Activated CD4-positive, alpha-beta T cell treated with anti-CD3 and anti-CD28 coated beads, Interleukin-2, Interleukin-6, amounts not matched to agents 100 ng/mL and 50 ng/mL, durations not matched to agents 16 hours and 8 hours (primary cell): ENCODE measurements around the gene HNRNPF.
"Not testable (repeated sequence)": the region's sequence is repeated elsewhere in the genome, so short reads cannot be mapped to it uniquely, and the experiment has no call there.

ENCODE experiments used
- DNase-seq: peaks from one replicate; pipeline ENCODE4 v3.0.0-alpha.2; 2020

HNRNPF gene

DNA sequence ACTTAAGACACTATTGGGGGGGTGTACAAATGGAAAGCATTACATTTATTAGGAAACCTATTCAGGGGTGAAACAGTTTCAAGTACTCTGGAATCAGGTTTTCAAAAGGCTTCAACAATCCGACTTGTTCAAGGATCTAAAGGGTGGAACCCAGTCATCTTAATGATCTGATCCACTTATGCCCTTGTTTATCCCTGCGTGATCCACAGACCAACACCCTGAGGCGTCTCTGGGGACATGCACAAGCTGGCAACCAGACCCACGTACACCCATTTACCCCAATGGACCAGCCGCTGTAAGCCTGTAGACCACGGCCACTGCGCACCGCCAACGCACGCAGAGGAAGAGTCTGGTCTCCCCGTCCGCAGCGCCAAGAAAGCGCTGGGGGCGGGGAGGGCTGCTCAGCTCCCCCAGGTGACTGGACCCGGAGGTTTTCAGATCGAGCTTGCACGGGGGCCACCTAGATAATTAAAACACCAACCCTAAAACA lies 13.4 kb downstream of the HNRNPF start:
- DNase-seq, result peak; percentile 55

DNA sequence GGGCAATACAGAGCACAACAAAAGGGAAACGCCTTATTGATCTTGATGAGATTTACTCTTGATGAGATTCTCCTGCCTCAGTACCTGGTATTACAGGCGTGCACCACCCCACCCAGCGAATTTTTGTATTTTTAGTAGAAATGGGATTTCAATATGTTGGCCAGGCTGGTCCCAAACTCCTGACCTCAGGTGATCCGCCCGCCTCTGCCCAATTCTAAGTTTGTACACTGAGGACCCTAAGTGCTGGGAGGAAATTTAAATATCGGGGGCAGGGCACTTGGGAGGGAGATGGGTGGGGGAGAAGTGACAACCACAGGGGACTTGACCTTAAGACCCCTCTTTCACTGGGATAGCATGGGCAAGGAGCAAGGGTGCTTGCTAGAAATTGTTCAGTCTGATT lies 14.1 kb downstream of the HNRNPF start:
- no peak for DNase-seq

- DNase-seq, result no peak
These were observed 15.2 kb downstream of the HNRNPF start for GRCh38 chr10:43393606-43394360.

- not testable (repeated sequence) for DNase-seq
These were observed 15.8 kb downstream of the HNRNPF start for GRCh38 chr10:43393186-43393585.

GRCh38 chr10:43392748-43393147 lies 16.2 kb downstream of the HNRNPF start:
- no peak for DNase-seq

- DNase-seq, result no peak
These were observed 17.5 kb downstream of the HNRNPF start for GRCh38 chr10:43391496-43391895.

DNA sequence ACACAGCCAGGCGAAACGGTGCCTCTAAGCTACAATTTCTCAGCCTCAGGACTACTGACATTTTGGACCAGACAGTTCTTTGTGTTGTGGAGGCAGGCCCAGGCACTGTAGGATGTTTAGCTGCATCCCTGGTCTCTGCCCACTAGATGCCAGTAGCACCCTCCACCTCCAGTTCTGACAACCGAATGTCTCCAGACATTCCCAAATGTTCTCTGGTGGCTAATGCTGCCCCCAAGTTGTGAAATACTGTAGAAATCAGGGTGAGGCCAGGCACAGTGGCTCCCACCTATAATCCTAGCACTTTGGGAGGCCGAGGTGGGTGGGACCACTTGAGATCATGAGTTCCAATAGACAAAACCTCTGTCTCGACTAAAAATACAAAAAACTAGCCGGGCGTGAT lies 18.2 kb downstream of the HNRNPF start:
- DNase-seq, result no peak

- DNase-seq, result no peak
These were observed 18.7 kb downstream of the HNRNPF start for GRCh38 chr10:43390333-43390732.

GRCh38 chr10:43389867-43390266 lies 19.1 kb downstream of the HNRNPF start:
- DNase-seq, result no peak

DNA sequence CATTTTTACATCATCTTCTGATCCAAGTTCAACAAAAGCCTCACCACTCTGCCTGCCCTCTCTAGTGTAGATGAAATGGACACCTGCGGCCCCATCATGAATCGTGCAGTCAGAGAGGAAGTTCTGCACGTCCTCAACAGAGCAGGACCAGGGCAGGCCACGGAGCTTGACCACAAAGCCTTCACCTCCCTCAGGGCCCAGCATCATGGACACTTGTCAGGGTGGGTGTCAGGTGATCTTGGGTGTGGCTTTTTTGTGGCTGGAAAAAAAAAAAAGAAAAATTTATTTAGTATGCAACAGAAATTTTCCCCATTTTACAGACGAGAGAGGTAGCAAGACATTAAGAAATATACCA lies 21.3 kb downstream of the HNRNPF start:
- DNase-seq, result no peak

GRCh38 chr10:43386981-43387677 lies 21.9 kb downstream of the HNRNPF start:
- no peak for DNase-seq

- no peak for DNase-seq
These were observed 22.4 kb downstream of the HNRNPF start for GRCh38 chr10:43386549-43386948.

GRCh38 chr10:43385412-43386004 lies 23.5 kb downstream of the HNRNPF start:
- no peak for DNase-seq

DNA sequence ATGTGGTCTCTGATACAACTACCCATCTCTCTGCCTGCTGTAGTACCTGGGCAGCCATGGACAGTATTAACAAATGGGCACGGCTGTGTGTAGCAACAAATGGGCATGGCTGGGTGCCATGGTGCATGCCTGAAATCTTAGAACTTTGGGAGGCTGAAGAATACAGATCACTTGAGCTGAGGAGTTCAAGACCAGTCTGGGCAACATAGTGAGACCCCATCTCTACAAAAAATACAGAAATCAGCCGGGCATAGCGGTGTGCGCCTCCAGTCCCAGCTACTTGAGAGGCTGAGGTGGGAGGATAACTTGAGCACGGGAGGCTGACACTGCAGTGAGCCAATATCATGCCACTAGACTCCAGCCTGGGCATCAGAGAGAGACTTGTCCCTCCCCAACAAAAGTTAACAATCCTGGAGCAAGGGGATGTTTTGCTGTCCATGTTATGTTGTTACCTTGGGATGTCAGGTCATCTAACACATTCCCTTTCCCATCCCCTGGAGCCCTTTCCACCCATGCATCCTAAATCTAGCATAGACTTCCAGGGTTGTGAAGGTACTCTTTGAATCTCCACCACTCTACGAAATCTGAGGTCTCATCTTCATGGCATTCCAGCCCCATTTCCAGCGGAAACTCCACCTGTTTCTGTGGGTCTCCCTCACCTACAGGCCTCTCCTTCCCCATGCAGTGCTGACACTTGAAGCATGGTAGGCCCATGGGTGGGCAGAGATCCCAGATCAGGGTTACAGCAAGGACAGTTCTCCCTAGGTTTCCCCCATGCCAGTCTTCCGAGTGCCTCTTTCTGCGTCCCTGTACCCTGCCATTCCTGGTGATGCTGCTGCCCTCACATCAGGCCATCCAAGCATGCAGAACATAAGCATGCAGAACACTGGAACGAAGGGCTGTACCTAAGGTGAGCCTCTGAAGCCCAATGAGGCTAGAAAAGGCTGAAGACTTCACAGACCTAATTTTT lies 24.4 kb downstream of the HNRNPF start:
- DNase-seq, result no peak

GRCh38 chr10:43383204-43383971 lies 25.6 kb downstream of the HNRNPF start:
- no peak for DNase-seq

DNA sequence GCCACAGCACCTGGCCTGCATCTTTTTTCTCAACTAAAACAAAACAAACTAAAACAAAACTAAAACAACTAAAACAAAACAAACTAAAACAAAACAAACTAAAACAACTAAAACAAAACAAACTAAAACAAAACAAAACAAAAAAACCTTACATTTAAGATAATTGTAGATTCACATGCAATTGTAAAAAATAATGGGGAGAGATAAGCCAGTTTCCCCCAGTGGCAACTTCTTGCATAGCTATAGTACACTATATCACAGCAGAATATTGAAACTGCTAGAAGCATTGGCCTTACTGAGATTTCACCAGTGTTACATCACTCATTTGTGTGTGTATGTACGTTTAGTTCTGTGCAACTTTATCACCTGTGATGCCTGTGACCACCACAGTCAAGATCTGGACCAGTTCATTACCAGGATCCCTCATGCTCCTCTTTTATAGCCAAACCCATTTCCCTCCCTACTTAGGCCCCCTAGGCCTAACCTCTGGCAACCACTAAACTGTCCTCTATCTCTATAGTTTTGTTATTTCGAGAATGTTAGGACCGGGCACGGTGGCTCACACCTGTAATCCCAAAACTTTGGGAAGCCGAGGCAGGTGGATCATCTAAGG lies 28.3 kb downstream of the HNRNPF start:
- DNase-seq, result no peak

DNA sequence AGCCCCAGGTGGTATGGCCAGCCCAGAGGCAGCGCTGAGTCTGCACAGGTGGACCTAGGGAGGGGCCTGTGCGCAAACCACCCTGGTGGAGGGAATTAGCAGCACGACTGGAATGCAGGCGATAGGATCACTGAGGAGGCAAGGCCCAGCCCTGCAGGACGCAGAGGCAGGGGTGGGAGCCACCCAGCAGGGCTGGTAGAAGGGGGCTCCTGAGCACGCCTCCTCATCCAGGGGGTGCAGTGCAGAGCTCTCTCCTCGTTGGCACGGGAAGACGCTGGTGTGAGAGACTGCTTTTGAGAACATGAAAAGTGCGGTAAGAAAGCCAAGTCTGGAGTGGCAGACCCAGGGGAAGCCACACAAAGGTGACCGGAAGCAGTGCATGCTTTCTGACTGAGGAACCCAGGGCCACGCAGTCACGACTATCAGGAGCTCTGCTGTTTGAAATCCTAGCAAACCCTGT lies 31.5 kb downstream of the HNRNPF start:
- no peak for DNase-seq

- DNase-seq, result no peak
These were observed 32.1 kb downstream of the HNRNPF start for GRCh38 chr10:43376828-43377423.

DNA sequence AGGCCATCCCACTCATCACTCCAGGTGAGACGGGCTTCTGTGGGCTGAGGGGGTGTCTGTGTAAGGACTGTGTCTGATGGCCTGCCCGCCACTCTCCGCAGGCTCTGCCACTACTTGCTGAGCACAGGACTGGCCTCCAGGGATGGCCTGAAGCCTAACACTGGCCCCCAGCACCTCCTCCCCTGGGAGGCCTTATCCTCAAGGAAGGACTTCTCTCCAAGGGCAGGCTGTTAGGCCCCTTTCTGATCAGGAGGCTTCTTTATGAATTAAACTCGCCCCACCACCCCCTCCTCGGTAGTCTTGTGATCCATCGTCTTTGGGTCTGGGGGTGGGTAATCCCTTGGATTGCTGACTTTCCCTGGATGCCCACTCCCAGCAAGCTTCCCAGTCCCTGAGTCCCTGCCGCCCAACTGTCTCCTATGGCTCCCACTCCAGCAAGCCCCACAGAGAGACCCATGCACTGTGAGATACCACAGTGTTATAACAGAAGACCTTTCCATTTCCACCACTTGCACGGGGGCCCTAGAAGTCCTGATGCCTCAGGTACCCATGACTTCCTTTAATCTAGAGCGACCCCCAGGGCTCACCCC lies 32.8 kb downstream of the HNRNPF start:
- DNase-seq, result no peak

DNA sequence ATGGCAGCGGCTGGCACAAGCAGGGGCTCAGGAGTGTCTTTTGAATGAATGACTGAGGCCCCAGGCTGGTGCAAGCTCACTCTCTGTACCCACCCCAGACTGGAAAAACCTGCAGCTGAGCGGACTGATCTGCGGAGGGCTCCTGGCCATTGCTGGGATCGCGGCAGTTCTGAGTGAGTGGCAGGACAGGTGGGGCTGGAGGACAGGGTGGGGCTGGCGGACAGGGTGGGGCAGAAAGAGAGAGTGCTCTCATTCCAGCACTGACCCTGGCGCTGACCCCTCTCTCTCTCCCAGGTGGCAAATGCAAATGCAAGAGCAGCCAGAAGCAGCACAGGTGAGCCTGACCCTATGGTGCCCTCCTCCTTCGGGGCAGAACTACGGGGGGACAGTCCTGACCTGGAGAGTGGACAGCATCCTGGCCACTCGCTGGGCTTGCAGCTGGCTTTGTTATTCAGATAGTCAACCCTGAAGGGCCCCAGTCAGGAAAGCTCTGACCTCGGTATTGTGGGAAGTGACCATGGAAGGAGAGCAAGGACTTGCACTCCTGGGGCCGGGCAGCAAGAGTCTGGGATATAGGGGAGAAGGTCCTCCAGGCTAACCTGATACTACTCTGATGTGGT lies 33.5 kb downstream of the HNRNPF start:
- DNase-seq, result no peak
